ENCODE results near the gene KNDC1.

KNDC1 gene

DNA sequence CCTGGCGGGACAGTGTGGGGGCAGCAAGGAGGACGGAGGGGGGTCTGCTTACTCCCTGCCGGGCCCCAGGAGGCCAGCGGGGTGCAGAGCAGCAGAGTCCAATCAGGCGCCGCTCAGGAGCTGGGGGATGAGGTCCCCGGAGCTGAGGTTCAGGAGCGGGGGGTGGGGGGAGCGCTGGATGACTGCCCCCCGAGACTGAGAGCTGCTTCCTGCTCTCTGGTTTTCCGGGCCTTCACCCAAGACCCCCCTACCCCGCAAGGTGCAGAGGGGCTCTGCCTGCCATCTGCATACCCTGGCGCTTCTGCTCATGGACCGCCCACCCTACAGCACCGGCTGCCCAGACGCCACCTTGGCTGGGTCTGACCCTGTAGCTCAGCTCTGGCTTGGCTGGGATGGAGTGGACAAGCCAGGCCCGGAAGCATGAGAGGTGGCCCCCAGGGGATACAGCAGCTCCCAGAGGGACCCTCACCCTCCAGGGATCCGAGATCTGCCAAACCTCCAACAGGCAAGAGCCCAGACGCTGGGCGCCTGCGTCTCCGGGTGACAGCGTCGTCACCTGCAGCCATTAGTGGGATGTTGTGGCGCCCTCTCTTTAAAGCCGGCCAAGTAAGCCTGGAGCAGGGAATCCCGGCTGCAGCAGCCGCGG is 930 bp downstream of the KNDC1 start:
- TF ChIP-seq ZNF155 (tag by site-specific recombination; IDR thresholded peaks at IDR 0.05) (no peak), ZNF10 (tag by site-specific recombination; IDR thresholded peaks at IDR 0.05) (peak; percentile 16; the same call in 1 of the 2 replicates), ZNF433 (tag by site-specific recombination; IDR thresholded peaks at IDR 0.05; ENCODE audit: low read depth) (no peak), ZNF335 (tag by site-specific recombination; conservative IDR thresholded peaks at IDR 0.05) (peak; percentile 4; the same call in 1 of the 2 replicates)
- TF ChIP-seq, protein P1, sequence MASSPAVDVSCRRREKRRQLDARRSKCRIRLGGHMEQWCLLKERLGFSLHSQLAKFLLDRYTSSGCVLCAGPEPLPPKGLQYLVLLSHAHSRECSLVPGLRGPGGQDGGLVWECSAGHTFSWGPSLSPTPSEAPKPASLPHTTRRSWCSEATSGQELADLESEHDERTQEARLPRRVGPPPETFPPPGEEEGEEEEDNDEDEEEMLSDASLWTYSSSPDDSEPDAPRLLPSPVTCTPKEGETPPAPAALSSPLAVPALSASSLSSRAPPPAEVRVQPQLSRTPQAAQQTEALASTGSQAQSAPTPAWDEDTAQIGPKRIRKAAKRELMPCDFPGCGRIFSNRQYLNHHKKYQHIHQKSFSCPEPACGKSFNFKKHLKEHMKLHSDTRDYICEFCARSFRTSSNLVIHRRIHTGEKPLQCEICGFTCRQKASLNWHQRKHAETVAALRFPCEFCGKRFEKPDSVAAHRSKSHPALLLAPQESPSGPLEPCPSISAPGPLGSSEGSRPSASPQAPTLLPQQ (tag by site-specific recombination; IDR thresholded peaks at IDR 0.05), result no peak
- TF ChIP-seq, protein P2, sequence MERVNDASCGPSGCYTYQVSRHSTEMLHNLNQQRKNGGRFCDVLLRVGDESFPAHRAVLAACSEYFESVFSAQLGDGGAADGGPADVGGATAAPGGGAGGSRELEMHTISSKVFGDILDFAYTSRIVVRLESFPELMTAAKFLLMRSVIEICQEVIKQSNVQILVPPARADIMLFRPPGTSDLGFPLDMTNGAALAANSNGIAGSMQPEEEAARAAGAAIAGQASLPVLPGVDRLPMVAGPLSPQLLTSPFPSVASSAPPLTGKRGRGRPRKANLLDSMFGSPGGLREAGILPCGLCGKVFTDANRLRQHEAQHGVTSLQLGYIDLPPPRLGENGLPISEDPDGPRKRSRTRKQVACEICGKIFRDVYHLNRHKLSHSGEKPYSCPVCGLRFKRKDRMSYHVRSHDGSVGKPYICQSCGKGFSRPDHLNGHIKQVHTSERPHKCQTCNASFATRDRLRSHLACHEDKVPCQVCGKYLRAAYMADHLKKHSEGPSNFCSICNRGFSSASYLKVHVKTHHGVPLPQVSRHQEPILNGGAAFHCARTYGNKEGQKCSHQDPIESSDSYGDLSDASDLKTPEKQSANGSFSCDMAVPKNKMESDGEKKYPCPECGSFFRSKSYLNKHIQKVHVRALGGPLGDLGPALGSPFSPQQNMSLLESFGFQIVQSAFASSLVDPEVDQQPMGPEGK (tag by site-specific recombination; IDR thresholded peaks at IDR 0.05), result 0 out of 2 replicates have a peak, but pooled peaks have one; percentile 4
- ChIA-PET POLR2A (no interaction called here), CTCF (interaction anchor here (0.8 kb wide), 1 partner anchor 17 kb away, joined by 4 read pairs; no protein-coding TSS in a partner anchor)
- Histone ChIP-seq H3K27ac (ENCODE audit: extremely low read depth, low read depth, low read length) (peak overlapping the region; percentile 41; the same call in 1 of the 2 replicates), H3K4me1 (ENCODE audit: control insufficient read depth, insufficient read depth, low read length) (peaks cover 5% of the 10 kb centered on the region), H3K9me3 (ENCODE audit: control insufficient read depth, insufficient read depth, low read depth, low read length) (no peaks in the 10 kb centered on the region), H3K36me3 (ENCODE audit: control insufficient read depth in 2 of 2, insufficient read depth in 1 of 2, low read length in 2 of 2) (peaks cover 0 to 13% of the 10 kb centered on the region in 2 experiments; a peak in 1 of 3 replicates), H3K4me3 (ENCODE audit: low read depth, low read length) (peak overlapping the region; percentile 50)

DNA sequence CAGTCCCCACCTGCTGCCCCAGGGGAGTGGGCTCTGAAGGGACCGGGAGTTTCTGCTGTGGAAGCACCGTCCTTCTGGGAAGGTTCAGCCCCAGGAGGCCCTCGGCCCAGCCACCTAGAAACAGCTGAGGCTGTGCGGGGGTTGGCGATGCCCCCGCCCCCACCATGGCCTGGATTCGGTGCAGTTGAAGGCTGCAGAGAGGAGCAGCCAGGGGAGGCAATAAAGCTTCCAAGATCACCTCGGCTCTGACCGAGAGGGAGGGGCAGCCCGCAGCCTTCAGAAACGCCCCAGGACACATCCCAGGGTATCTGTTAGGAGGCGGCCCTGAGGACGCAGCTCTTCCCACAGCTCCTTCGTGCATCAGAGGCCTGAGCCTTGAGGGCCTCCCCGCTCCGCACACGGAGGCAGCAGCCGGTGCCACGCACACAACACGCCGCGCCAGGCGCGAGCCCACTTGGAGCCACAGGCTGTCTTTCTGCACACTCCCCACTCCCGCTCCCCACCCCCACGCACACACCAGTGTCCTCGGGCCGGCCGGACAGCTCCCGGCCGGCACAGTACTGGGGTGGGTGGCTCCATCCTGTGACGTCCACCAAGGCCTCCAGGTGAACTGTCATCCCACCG is 1.6 kb downstream of the KNDC1 start:
- H3K4me3 ChIP-seq (ENCODE audit: low read depth, low read length), result no peak overlapping the region
- no peak overlapping the region for H3K27ac ChIP-seq (ENCODE audit: extremely low read depth, low read depth, low read length)
- ChIA-PET CTCF (no interaction called here), POLR2A (no interaction called here)
- no peaks in the 10 kb centered on the region for H3K9me3 ChIP-seq (ENCODE audit: control insufficient read depth, insufficient read depth, low read depth, low read length)
- peaks cover 5% of the 10 kb centered on the region for H3K4me1 ChIP-seq (ENCODE audit: control insufficient read depth, insufficient read depth, low read length)
- 0 out of 2 replicates have a peak, but pooled peaks have one; percentile 23 for TF ChIP-seq ZFHX2 (tag by site-specific recombination; conservative IDR thresholded peaks at IDR 0.05)
- TF ChIP-seq BCL11B (tag by site-specific recombination; IDR thresholded peaks at IDR 0.05; ENCODE audit: low read depth), result no peak
- TF ChIP-seq KLF10 (tag by site-specific recombination; IDR thresholded peaks at IDR 0.05), result no peak
- TF ChIP-seq EGR2 (tag by site-specific recombination; IDR thresholded peaks at IDR 0.05; ENCODE audit: low read depth), result 0 out of 2 replicates have a peak, but pooled peaks have one; percentile 15
- peaks cover 0 to 13% of the 10 kb centered on the region in 2 experiments; a peak in 1 of 3 replicates for H3K36me3 ChIP-seq (ENCODE audit: control insufficient read depth in 2 of 2, insufficient read depth in 1 of 2, low read length in 2 of 2)

DNA sequence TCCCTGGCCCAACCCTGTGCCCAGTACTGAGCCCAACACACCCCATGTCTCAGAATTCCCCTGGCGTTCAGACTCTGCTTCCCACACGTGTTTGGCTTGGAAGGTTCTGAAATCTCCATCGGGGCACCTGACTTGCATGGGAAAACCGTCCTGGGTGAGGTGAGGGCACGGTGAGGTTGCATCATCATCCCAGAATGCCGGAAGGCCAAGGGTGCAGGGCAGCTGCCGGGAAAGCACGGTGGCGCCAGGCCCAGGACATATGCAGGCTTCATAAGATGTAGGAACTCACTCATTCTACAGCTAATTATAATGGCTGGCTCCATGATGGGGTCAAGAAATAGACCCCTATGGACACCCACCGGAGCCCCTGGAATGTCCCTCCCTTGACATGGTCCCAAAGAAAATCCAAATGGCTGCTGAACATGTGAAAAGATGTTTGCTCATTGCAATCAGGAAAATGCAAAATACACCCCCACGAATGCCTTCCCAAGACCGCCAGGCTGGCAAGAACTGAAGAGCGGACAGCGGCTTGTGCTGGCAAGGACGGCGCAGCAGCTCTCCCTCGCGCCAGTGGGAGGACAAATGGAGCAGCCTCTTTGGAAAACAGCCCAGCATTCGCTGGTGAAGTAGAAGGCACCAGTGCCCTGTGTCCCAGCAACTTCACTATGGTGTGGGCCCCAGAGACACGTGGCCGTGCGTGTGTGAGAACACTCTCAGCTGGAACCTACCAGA is 2.3 kb downstream of the KNDC1 start:
- ChIA-PET POLR2A (no interaction called here), CTCF (no interaction called here)
- Histone ChIP-seq H3K4me1 (ENCODE audit: control insufficient read depth, insufficient read depth, low read length) (peaks cover 5% of the 10 kb centered on the region), H3K9me3 (ENCODE audit: control insufficient read depth, insufficient read depth, low read depth, low read length) (no peaks in the 10 kb centered on the region), H3K27ac (ENCODE audit: extremely low read depth, low read depth, low read length) (no peak overlapping the region), H3K36me3 (ENCODE audit: control insufficient read depth in 2 of 2, insufficient read depth in 1 of 2, low read length in 2 of 2) (peaks cover 0 to 17% of the 10 kb centered on the region in 2 experiments; a peak in 1 of 3 replicates), H3K4me3 (ENCODE audit: low read depth, low read length) (no peak overlapping the region)
- TF ChIP-seq ZNF239 (tag by site-specific recombination; IDR thresholded peaks at IDR 0.05) (no peak), ZSCAN16 (tag by site-specific recombination; IDR thresholded peaks at IDR 0.05) (no peak), ZNF416 (tag by site-specific recombination; IDR thresholded peaks at IDR 0.05) (no peak), ZNF658 (tag by site-specific recombination; IDR thresholded peaks at IDR 0.05) (no peak), ZNF514 (tag by site-specific recombination; IDR thresholded peaks at IDR 0.05) (no peak), GFI1B (tag by site-specific recombination; IDR thresholded peaks at IDR 0.05) (no peak), ZNF341 (tag by site-specific recombination; IDR thresholded peaks at IDR 0.05; ENCODE audit: low read depth) (no peak), ZNF426 (tag by site-specific recombination; IDR thresholded peaks at IDR 0.05) (no peak), ZNF155 (tag by site-specific recombination; IDR thresholded peaks at IDR 0.05) (no peak), ZBTB20 (tag by site-specific recombination; IDR thresholded peaks at IDR 0.05) (no peak), GLIS2 (tag by site-specific recombination; IDR thresholded peaks at IDR 0.05) (no peak)
- TF ChIP-seq, protein P3, sequence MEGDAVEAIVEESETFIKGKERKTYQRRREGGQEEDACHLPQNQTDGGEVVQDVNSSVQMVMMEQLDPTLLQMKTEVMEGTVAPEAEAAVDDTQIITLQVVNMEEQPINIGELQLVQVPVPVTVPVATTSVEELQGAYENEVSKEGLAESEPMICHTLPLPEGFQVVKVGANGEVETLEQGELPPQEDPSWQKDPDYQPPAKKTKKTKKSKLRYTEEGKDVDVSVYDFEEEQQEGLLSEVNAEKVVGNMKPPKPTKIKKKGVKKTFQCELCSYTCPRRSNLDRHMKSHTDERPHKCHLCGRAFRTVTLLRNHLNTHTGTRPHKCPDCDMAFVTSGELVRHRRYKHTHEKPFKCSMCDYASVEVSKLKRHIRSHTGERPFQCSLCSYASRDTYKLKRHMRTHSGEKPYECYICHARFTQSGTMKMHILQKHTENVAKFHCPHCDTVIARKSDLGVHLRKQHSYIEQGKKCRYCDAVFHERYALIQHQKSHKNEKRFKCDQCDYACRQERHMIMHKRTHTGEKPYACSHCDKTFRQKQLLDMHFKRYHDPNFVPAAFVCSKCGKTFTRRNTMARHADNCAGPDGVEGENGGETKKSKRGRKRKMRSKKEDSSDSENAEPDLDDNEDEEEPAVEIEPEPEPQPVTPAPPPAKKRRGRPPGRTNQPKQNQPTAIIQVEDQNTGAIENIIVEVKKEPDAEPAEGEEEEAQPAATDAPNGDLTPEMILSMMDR (tag by site-specific recombination; IDR thresholded peaks at IDR 0.05), result no peak
- TF ChIP-seq, protein P4, sequence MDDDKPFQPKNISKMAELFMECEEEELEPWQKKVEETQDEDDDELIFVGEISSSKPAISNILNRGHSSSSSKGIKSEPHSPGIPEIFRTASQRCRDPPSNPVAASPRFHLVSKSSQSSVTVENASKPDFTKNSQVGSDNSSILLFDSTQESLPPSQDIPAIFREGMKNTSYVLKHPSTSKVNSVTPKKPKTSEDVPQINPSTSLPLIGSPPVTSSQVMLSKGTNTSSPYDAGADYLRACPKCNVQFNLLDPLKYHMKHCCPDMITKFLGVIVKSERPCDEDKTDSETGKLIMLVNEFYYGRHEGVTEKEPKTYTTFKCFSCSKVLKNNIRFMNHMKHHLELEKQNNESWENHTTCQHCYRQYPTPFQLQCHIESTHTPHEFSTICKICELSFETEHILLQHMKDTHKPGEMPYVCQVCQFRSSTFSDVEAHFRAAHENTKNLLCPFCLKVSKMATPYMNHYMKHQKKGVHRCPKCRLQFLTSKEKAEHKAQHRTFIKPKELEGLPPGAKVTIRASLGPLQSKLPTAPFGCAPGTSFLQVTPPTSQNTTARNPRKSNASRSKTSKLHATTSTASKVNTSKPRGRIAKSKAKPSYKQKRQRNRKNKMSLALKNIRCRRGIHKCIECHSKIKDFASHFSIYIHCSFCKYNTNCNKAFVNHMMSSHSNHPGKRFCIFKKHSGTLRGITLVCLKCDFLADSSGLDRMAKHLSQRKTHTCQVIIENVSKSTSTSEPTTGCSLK (tag by site-specific recombination; IDR thresholded peaks at IDR 0.05), result no peak
